ENCODE results near the gene CASP9.
A peak's percentile ranks its signal among the peaks of the same experiment; 100 is the strongest.

The CASP9 gene

GRCh38 chr1:15524021-15524282, at the start of gene CASP9:
Gene CASP9 (minus strand): TSS chr1:15524215. CDS start chr1:15524200, 15 bp downstream.
- DNase-seq (ENCODE audit: low read depth): no peak
- peak within 1 kb of the TSS; percentile 79 for H3K4me3 ChIP-seq (ENCODE audit: control insufficient read depth, low read depth, low read length)
- TF ChIP-seq, protein P1, sequence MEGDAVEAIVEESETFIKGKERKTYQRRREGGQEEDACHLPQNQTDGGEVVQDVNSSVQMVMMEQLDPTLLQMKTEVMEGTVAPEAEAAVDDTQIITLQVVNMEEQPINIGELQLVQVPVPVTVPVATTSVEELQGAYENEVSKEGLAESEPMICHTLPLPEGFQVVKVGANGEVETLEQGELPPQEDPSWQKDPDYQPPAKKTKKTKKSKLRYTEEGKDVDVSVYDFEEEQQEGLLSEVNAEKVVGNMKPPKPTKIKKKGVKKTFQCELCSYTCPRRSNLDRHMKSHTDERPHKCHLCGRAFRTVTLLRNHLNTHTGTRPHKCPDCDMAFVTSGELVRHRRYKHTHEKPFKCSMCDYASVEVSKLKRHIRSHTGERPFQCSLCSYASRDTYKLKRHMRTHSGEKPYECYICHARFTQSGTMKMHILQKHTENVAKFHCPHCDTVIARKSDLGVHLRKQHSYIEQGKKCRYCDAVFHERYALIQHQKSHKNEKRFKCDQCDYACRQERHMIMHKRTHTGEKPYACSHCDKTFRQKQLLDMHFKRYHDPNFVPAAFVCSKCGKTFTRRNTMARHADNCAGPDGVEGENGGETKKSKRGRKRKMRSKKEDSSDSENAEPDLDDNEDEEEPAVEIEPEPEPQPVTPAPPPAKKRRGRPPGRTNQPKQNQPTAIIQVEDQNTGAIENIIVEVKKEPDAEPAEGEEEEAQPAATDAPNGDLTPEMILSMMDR (conservative IDR thresholded peaks at IDR 0.05; ENCODE audit: control insufficient read depth, insufficient read depth, low read depth, low read length): no peak

- TF ChIP-seq, protein P1 (conservative IDR thresholded peaks at IDR 0.05; ENCODE audit: control insufficient read depth, insufficient read depth, low read depth, low read length): no peak
- DNase-seq (ENCODE audit: low read depth): peak; percentile 17
- no peak overlapping the region for H3K4me3 ChIP-seq (ENCODE audit: control insufficient read depth, low read depth, low read length)
Measured at GRCh38 chr1:15573477-15573876, 49.5 kb upstream of the CASP9 start.

GRCh38 chr1:15571266-15571665, 47.3 kb upstream of the CASP9 start:
- no peak for DNase-seq (ENCODE audit: low read depth)
- H3K4me3 ChIP-seq (ENCODE audit: control insufficient read depth, low read depth, low read length): no peak overlapping the region
- TF ChIP-seq, protein P1 (conservative IDR thresholded peaks at IDR 0.05; ENCODE audit: control insufficient read depth, insufficient read depth, low read depth, low read length): no peak

DNA sequence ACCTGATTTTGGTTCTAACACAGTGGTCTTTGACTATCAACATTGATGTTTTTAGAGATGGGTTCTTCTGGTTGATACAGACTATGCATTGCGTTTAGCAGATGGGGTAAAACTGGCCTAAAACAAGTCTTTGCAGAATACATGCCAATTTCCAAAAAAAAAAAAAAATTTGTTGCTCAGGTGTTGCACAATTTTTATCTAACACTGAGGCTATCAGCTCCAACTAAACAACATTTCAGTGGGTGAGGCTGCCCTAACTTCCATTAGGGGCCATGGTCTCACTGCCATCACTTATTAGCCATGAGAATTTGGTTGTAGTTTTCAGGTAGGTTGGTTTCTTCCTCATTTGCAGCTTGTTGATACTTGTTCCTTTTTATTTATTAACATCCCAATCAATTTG, 46.8 kb upstream of the CASP9 start:
- TF ChIP-seq, protein P1 (conservative IDR thresholded peaks at IDR 0.05; ENCODE audit: control insufficient read depth, insufficient read depth, low read depth, low read length): no peak
- DNase-seq (ENCODE audit: low read depth): no peak

DNA sequence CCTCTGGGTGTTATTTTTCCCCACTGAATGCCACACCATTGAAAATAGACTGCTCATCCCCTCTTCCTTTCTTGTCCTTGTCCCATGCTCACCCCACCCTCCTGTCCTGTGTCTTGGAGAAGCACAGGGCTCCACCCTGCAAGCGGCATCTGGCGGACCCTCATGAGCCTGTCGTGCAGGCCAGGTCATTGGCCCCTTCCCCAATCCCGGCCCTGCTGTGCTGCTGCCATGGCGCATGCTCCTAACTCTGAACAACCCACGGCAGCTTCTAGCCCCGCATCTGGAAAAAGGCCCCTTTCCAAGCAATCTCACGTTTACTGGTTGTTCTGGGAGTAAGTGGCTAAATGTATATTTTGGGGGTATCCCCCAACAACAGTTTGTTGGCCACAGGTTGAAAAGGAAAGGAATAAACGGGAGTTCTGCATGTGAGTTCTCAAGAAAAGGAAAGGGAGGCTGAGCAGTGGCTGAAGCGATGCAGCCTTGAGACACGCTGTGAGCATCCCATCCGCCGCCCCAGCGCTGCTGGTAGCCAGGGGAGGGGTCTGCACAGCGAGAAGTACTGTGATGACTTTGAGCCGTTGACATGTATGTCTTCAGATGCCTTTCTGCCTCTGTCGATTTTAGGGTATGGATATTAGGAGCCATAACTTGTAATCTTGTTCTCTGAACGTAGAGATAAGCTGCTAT, 44.5 kb upstream of the CASP9 start:
- DNase-seq (ENCODE audit: low read depth): no peak
- TF ChIP-seq, protein P1 (conservative IDR thresholded peaks at IDR 0.05; ENCODE audit: control insufficient read depth, insufficient read depth, low read depth, low read length): no peak
- no peak overlapping the region for H3K4me3 ChIP-seq (ENCODE audit: control insufficient read depth, low read depth, low read length)

More for the DNA sequence above, 46.8 kb upstream of the CASP9 start:
- H3K4me3 ChIP-seq (ENCODE audit: control insufficient read depth, low read depth, low read length): no peak overlapping the region

DNA sequence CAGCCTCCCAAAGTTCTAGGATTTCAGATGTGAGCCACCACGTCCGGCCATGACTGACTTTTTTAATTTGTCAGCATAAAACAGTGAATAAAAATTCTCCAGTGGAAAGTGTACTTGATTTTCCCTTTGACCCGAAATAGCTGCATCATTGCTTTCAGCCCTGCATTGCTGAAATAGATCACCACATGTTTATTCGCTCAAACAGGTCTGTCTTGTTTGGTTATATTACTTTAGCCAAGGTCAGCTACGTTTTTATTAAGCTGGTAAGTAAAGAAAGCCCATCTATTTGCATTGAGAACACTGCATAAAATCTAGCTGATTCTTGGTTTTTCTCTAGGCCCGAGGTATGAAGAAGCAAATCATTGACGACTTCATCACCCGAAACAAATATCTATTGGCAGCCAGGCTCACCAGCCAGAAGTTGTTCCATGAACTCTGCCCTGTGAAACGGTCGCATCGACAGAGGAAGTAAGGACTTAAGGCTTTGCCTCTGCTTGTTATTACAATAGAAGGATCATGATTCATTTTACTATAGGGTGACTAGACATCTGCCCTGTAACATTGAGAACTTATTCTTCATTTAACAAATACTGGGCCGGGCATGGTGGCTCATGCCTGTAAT, 35.3 kb upstream of the CASP9 start:
- H3K4me3 ChIP-seq (ENCODE audit: control insufficient read depth, low read depth, low read length): no peak overlapping the region
- TF ChIP-seq, protein P1 (conservative IDR thresholded peaks at IDR 0.05; ENCODE audit: control insufficient read depth, insufficient read depth, low read depth, low read length): no peak
- no peak for DNase-seq (ENCODE audit: low read depth)

Data from fibroblast of mammary gland (primary cell).